ENCODE measurements around the gene RCC1.

- TF ChIP-seq CTCF (IDR thresholded peaks at IDR 0.05) (no peak), POLR2AphosphoS5 (IDR thresholded peaks at IDR 0.05) (no peak)
Measured at GRCh38 chr1:28566931-28567330, 61.1 kb downstream of the RCC1 start.

Measured in stomach (tissue), 4 donors.